HK-2 (cell line): Measurements from ENCODE around the gene DALRD3.

Experiments used
- DNase-seq: peaks from one replicate; pipeline ENCODE4 v3.0.0-alpha.2; 2018; ENCODE audit not compliant: unreplicated experiment

DALRD3 gene, protein sequence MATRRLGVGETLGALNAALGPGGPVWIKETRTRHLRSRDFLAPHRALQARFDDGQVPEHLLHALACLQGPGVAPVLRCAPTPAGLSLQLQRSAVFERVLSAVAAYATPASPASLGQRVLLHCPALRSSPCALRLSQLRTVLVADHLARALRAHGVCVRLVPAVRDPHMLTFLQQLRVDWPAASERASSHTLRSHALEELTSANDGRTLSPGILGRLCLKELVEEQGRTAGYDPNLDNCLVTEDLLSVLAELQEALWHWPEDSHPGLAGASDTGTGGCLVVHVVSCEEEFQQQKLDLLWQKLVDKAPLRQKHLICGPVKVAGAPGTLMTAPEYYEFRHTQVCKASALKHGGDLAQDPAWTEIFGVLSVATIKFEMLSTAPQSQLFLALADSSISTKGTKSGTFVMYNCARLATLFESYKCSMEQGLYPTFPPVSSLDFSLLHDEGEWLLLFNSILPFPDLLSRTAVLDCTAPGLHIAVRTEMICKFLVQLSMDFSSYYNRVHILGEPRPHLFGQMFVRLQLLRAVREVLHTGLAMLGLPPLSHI

DNA sequence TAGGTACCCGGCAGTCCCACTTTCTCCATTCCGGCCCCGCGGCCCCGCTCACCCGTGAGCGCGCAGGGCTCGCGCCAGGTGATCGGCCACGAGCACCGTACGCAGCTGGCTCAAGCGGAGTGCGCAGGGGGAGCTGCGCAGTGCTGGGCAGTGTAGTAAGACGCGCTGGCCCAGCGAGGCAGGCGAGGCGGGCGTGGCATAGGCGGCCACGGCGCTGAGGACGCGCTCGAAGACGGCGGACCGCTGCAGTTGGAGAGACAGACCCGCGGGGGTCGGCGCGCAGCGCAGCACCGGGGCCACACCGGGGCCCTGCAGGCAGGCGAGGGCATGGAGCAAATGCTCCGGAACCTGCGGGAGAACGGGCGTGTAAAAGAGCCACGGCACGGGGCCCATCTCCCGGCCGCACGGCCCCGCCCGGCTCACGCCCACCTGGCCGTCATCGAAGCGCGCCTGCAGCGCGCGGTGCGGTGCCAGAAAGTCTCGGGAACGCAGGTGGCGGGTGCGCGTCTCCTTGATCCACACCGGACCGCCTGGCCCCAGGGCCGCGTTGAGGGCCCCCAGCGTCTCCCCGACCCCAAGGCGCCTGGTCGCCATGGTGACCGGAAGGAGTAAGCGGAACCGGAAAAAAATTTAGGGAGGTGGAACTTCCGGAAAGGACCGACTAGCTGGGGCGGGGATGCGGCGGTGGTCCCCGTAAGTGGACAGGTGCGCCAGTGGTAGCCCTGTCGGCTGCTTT is at the start of gene DALRD3:
Gene DALRD3, minus strand, starts transcription at position 610 of the 736 bp plus-strand sequence. Its CDS starts 16 bp downstream, at position 594.
- DNase-seq, result peak; percentile 58

DNA sequence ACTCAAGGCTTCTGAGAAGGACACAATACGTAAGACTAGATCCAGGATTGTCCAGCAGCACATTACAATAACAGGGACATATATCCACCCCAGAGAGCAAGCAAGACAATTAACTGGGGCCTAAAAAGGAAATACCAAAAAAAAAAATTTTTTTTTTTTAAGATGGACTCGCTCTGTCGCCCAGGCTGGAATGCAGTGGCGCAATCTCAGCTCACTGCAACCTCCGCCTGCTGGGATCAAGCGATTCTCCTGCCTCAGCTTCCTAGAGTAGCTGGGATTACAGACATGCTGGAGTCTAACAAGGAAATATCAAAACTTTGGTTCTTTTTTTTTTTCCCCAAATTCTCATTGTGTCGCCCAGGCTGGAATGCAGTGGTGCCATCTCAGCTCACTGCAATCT is 39.6 kb upstream of the DALRD3 start:
- no peak for DNase-seq

DNA sequence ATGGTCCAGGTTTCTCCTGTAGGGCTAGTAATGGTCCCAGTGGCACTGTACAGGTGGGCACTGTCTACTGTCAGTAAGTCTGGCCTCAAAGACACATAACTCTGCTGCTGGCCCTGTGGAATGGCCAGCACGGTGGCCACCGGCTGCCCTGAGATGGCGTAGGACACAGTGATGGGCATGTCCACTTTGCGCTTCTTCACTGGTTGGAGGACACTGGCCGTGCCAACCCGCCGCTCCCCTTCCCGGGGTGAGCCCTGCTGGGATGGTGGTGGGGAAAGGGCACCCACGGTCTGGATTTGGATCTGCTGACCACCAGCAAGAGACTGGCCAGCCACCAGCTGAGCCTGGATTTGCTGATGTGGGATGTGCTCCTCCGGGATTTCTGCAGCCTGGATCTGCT is 38.9 kb upstream of the DALRD3 start:
- DNase-seq, result no peak

DNA sequence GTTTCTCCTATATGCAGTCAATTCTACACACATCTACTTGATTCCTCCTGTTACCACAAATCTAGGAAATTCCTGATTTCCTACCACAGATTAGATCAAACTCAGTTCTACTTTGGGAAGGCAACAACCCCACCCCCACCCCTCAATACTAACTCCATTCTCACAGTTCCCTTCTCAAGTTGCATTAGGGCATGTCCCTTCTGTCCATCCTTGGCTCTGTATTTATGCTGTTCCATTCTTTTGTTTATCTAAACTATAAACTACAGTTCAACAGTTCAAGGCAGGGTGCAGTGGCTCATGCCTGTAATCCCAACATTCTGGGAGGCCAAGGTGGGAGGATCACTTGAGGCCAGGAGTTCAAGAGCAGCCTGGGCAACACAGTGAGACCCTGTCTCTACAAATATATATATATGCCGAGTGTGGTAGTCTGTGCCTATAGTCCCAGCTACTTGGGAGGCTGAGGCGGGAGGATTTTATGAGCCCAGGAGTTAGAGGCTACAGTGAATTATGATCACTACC is 36.0 kb upstream of the DALRD3 start:
- no peak for DNase-seq

DNA sequence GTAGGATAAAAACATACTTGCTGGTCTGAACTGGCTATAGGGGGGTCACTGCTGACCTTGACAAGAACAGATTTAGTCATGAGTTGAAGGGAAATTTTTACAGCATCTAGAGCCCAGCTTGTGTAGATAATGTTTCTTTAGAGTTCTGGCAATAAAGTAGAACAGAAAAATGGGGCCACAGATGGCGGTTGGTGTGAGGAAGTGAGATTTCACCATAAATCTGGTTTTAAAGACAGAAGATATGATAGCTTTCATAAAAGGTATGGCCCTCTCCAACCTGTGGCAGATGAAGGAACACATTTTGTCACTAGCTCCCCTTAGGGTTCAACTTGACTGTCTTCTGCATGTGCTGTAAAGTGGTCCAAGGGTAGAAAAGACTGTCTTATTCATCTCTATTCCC is 35.2 kb upstream of the DALRD3 start:
- no peak for DNase-seq

DNA sequence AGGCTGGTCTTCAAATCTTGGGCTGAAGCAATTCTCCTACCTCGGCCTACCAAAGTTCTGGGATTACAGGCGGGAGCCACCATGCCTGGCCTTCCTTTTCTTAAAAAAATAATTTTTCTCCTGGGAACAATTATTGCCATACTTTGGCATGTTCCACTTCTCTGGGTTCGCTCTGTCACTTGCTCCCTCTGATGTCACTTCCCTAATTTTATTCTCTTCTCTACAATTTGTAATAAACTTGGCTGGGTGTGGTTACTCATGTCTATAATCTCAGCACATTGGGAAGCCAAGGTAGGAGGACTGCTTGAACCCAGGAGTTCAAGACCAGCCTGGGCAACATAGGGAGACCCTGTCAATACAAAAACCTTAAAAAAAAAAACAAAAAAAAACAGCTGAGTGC is 16.9 kb upstream of the DALRD3 start:
- no peak for DNase-seq

DNA sequence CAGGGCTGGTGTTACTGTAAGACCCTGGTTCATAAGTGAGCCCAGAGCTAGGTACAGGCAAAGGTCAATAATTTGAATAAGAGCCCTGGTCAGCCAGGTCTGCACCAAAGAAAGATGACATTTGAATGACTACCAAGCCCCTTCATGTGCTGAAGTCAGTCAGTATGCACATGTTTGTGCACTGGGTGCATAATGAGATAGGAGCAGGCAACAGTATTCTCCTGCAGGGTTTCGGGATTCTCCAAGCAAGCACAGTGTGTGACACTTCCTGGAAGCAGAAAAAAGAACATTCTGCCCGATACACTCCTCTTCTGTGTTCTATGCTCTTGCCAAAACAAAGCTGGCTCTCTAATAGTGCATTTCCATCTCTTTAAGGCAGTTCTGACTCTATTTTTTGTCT is 16.3 kb upstream of the DALRD3 start:
- no peak for DNase-seq

DNA sequence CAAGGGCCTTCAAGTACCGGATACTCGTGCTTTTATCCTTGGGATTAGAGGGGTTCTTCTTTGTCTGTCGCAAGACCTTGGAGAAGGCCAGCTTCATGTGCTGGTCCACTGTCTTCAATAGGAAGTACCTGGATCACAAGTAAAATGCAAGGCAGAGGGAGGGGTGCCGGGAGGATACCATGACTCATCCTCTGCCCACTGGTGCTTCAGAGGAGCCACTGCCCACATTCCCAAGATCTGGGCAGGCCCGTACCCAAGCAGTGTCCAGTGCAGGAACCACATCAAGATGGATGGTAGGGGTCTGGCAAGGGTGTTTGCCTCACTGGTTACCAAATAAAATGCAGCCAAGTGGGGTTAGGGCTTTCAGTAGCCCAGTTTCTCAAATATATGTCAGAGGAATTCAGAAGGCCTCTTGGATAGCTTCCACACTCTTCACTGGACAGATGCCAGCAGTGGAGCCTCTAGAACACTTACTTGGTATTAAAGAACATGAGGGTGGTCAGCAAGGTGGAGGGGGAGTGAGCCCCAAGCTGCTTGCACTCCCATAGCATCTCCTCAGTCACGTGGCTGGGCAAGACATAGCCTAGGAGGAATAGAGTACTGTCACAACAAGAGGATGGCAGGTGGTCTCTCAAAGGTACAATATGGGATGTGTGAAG is 14.4 kb upstream of the DALRD3 start:
- no peak for DNase-seq

DNA sequence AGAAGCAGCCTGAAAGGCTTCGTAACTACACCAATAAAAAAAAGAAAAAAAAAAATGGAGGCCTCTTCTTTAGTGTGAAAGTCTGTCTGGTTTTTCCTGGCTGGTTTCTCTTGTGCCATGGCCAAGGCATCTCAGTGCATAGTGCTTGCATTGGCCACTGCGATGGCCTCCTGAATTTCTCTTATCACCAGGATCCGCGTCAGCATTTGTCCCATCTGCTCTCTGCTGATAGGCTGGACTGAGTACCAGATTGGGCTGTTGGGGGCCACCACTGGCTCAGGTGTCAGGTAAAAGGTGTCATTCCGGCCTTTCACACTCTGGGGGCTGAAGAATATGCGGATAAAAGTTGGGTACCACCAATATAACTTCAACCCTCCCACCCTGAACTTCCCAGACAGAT is 11.9 kb upstream of the DALRD3 start:
- no peak for DNase-seq

DNA sequence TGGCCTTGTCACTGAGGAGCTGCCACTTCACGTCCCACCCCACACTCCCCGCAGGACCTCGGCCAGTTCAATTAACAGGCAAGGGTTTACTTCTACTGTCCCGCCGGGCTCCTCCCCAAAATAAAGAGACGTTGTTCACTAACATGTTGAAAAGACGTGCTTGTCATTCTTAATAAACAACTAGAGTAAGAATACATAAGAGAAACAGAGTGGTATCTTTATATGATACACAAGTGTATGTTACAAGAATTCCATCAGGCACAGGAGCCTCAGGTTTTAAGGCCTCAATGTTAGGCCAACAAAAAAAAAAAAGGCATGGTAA is 11.1 kb upstream of the DALRD3 start:
- no peak for DNase-seq

DNA sequence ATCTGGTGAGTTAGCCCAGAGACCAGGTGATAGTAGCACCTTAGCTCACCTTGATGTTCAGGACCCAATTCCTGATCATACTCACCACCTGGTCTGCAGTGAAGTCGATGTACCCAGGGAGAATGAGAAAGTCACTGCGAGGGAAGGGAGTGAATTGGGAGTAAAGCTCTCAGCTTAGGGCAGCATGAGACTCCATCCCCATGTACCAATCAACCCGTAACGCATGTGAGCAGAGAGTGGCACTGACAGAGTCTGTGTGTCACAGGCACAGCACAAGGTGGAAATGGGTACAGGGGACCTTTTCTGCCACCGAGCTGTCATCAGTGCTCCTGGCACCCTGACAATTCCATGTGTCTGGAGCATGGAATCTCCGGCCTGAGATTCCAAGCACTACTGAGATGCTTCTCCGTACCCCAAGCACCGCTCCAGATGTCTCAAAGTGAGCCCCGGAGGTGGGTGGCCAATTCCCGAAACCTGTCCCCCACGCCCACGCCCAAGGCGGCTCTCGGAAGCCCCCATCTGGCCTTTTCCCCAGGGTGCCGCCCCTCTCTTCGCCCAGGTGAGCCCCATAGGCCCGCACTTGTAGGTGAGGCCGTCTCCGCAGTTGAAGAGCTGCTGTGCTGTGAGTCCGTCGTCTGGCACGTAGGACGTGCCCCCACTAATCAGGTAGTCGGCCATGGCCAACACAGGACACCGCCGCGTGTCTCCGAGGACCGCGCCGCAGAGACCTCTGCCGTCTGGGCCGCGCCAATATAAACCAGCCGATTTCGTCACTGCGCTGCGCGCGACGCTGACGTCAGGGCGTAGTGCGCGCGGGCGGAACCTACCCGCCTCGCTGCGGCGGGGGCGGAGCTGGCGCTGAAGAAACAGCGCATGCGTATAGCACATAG is 10.5 kb upstream of the DALRD3 start, which contains the start of gene IMPDH2:
Gene IMPDH2, minus strand, starts transcription at position 726 of the 890 bp plus-strand sequence. Its CDS starts 48 bp downstream, at position 678.
- DNase-seq, result peak; percentile 89

DNA sequence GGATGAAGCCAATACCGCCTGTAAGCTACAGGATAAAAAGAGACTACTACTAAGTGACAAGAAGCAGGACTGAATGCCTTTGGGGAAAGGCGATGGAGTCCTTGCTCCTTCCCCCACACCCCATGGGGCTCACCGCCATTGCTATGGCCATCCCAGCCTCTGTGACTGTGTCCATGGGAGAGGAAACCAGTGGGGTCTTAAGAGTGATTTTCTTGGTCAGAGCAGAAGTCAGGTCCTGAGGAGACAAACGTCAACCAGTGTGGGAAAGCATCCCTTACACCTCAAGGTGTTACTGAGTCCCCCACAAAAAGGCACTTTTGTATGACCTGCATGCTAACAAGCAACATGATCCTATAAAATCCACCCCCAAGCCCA is 9.9 kb upstream of the DALRD3 start:
- no peak for DNase-seq

DNA sequence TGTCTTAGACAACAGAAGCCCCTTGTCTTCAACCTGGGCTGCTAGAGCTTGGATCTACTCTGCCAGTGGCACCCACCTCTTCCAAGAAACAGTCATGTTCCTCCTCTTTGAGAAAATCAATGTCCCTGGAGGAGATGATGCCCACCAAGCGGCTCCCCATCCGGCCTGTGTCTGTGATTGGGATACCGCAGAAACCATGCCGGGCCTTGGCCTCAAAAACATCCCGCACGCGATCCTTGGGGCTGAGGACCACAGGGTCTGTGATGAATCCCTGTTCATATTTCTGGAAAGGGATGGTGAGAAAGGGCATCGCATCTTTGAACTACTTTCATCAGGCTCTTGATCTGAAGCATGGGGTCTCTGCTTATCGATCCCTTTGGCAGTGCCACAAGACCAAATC is 9.3 kb upstream of the DALRD3 start:
- DNase-seq, result no peak

DNA sequence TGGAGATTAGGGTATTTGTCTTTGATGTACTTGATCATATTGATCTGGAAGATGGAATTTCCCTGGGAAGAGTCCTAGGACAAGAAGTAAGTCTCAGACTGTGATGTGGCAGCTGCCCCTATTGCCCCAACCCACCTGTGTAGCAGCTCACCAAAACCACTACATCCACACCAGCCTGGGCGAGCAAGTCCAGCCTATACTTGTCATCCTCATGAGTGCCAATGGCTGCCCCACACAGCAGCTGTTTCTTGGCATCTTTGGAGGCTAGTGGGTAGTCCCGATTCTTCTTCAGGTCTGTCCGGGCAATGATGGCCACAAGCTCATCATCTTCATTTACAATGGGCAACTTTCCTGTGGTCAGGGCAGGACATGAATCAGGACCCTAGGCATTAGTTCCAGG is 8.2 kb upstream of the DALRD3 start:
- DNase-seq, result no peak

DNA sequence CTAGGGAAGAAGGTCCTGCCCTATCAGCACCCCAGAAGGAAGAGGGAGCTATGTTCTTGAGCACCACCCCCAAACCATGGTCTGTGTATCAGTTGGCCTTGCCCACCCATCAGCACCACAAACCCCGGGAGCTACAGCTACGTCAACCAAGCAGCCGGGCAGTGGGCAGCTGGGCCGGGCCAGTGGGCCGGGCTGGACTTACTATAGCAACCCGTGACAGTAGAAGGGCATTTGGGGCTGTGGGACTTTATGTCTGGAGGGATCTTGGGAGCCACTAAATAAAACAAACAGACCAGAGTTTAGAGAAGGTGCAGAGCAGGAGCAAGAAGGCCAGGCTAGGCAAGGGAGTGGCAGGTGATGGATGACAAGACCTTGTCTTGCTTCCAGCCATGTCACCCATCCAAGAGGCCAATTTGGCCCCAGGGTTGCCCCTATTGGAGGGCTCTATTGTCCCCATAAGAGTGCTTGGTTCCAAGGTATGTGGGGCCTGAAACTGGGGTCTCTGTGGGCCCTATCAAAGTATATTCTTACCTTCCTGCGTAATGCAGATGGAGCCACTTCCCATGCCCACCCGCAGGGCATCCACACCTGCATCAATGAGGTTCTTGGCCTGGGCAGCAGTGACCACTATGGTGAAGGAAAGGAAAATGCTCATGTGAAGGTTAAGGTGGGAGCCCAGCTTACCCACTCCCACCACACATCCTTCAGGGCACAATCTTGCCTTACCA is 7.6 kb upstream of the DALRD3 start:
- DNase-seq, result no peak

DNA sequence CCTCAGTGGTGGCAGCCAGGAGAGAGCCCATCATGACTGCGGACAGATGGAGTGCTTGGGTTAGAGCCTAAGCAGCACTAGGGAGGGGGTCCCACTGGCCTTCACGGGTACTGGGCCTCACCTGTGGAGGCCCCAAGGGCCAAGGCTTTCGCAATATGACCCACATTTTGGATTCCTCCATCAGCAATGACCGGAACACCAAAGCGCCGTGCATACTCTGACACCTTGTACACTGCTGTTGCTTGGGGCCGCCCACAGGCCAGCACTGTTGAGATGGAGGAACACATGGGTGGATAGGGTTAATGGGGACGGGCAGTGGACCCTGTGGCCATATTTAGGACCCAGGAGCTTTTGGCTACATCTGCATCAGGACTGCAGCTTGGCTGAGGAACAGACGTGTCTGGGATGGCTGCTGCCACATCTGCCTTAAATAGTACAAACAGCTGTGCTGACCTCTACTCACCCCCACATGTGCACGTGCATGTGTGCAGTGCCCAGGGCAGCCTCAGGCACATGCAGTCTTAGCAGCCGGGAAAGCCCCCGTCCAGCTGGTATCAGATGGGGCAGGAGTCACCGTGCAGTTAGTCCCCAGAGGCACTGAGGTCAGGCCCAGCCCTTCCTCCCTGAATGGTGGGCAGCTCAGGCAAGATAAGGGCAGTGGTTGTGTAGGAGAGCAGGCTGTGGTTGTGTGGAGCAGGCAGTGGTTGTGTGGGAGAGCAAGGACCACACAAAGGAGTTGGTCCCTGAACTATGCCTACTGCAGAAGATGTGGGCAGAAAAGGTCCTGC is 6.8 kb upstream of the DALRD3 start:
- no peak for DNase-seq

DNA sequence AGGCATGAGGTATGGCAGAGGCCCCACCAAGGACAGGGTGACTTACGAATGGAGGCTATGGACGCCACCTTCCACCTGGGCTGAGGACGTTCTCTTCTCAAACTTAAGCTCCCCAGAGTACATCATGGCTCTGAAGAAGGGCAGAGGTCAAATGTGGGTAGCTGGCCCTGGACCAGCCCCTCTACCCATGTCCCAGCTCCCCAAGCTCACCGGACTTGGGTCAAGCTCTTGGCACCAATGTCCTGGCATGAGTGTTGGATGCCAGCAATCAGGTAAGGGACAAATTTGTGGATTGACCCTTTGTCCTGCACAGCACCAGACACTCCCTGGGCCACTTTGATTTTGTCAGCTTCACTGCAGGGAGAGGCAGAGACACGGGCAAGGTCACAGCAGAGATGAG is 6.1 kb upstream of the DALRD3 start:
- DNase-seq, result no peak

DNA sequence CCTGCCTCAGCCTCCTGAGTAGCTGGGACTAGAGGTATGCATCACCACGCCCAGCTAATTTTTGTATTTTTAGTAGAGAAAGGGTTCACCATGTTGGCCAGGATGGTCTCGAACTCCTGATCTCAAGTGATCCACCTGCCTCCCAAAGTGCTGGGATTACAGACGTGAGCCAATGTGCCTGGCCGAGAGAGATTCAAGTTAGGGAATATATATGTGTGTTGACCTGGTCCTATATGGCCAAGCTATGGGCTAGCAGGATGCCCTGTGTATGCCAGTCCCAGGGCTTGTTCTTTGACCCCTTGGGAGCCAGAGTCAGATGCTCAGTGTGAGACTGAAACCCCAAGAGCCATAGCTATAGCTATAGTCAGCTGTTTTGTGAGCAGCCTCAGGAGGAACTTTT is 5.4 kb upstream of the DALRD3 start:
- no peak for DNase-seq

DNA sequence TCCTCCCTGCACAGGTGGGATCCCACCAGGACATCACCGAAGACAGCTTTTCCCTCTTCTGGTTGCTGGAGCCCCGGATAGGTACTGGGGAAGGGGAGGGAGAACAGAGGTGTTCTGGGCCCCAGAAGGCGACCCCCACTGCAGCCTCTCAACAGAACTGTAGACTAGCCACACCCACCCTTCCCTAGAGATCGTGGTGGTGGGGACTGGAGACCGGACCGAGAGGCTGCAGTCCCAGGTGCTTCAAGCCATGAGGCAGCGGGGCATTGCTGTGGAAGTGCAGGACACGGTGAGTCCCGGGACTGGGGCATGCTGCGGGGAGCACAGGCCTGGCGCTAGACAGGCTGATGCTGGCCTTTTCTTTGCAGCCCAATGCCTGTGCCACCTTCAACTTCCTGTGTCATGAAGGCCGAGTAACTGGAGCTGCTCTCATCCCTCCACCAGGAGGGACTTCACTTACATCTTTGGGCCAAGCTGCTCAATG is 4.3 kb upstream of the DALRD3 start:
- no peak for DNase-seq
